HL-60 (cell line): ENCODE results near the gene PEX10.

Experiments
- DNase-seq, 2 experiments: peaks; one replicate each; pipeline ENCODE4 v3.0.0-alpha.2; 2010 to 2020; ENCODE audit warnings: low read depth in 1 of 2, low spot score in 1 of 2
- H3K27ac ChIP-seq: fragments of 250-450 bp; sonication (Bioruptor Pico); replicated peaks from 2 replicates; pipeline ENCODE4 v1.5.1; 2020; ENCODE audit warnings: mild to moderate bottlenecking, moderate library complexity
- H3K27me3 ChIP-seq: fragments of 250-450 bp; sonication (Bioruptor Pico); 2 replicates; pipeline ENCODE4 v1.5.1; 2021; ENCODE audit warnings: mild to moderate bottlenecking, moderate library complexity; ENCODE audit not compliant: insufficient read depth, poor library complexity, severe bottlenecking
- H3K4me3 ChIP-seq: replicated peaks from 2 replicates; pipeline ENCODE4 v1.5.1; 2011; ENCODE audit warnings: mild to moderate bottlenecking, control low read depth, low read length; ENCODE audit not compliant: insufficient read depth
- CTCF ChIP-seq: IDR thresholded peaks from one replicate; pipeline ENCODE4 v1.5.1; 2011; ENCODE audit warnings: low read length, control low read depth, inconsistent platforms; ENCODE audit not compliant: insufficient read depth
- GABPA ChIP-seq: IDR thresholded peaks from 2 replicates; pipeline ENCODE4 v1.6.1; 2012; ENCODE audit warnings: low read depth
- POLR2AphosphoS5 ChIP-seq: IDR thresholded peaks from 2 replicates; pipeline ENCODE4 v1.6.1; 2012; ENCODE audit warnings: low read depth
- REST ChIP-seq: IDR thresholded peaks from 2 replicates; pipeline ENCODE4 v1.6.1; 2012; ENCODE audit warnings: low read depth; ENCODE audit not compliant: insufficient replicate concordance
- SPI1 ChIP-seq: IDR thresholded peaks from 2 replicates; pipeline ENCODE4 v1.6.1; 2012; ENCODE audit warnings: low read depth, mild to moderate bottlenecking, borderline replicate concordance

The PEX10 gene

GRCh38 chr1:2458687-2459086 lies 46.3 kb upstream of the PEX10 start:
- Histone ChIP-seq H3K27ac (no peak overlapping the region), H3K27me3 (peaks cover 3% of the 10 kb centered on the region)

GRCh38 chr1:2457444-2457843 lies 45.1 kb upstream of the PEX10 start:
- DNase-seq: peak in 1 of 2 experiments; percentile 12
- H3K27ac ChIP-seq: no peak overlapping the region
- peaks cover 3% of the 10 kb centered on the region for H3K27me3 ChIP-seq

More at GRCh38 chr1:2458687-2459086, 46.3 kb upstream of the PEX10 start:
- DNase-seq: no peak
- TF ChIP-seq GABPA (no peak), SPI1 (no peak), CTCF (no peak), POLR2AphosphoS5 (no peak), REST (no peak)
- no peak overlapping the region for H3K4me3 ChIP-seq

GRCh38 chr1:2455757-2456156 lies 43.4 kb upstream of the PEX10 start:
- no peak for DNase-seq
- H3K27me3 ChIP-seq: peaks cover 3% of the 10 kb centered on the region
- TF ChIP-seq CTCF (no peak), REST (no peak), POLR2AphosphoS5 (no peak), SPI1 (no peak), GABPA (no peak)
- no peak overlapping the region for H3K27ac ChIP-seq
- no peak overlapping the region for H3K4me3 ChIP-seq

More at GRCh38 chr1:2457444-2457843, 45.1 kb upstream of the PEX10 start:
- H3K4me3 ChIP-seq: no peak overlapping the region
- TF ChIP-seq POLR2AphosphoS5: no peak
- TF ChIP-seq CTCF: no peak
- TF ChIP-seq SPI1: no peak
- TF ChIP-seq GABPA: no peak

- Histone ChIP-seq H3K4me3 (no peak overlapping the region), H3K27ac (no peak overlapping the region), H3K27me3 (peaks cover 3% of the 10 kb centered on the region)
- TF ChIP-seq CTCF: no peak
- no peak for TF ChIP-seq GABPA
- TF ChIP-seq SPI1: no peak
- TF ChIP-seq POLR2AphosphoS5: no peak
- no peak for TF ChIP-seq REST
- no peak for DNase-seq
Measured at GRCh38 chr1:2454227-2454626, 41.9 kb upstream of the PEX10 start.
